Immature natural killer cell (primary cell): ENCODE measurements around the gene ZNF148. TPM values are rescaled to one million over a fixed set of nuclear protein-coding genes. Genes with fewer than 3 reads are reported as not detected.
"Not testable (repeated sequence)": the region's sequence is repeated elsewhere in the genome, so short reads cannot be mapped to it uniquely, and the experiment has no call there.

Source experiments
- DNase-seq, 3 donors: peaks; one replicate each; pipeline ENCODE4 v3.0.0; 2022; ENCODE audit warnings: mixed read lengths in 1 of 3
- H3K27ac Mint-ChIP-seq, 6 donors: one replicate each; pipeline ENCODE4 v1.8.0; 2020; ENCODE audit warnings: mixed read lengths in 6 of 6, mild to moderate bottlenecking in 5 of 6, inconsistent platforms in 4 of 6, moderate library complexity in 3 of 6
- H3K27me3 Mint-ChIP-seq, 3 donors: one replicate each; pipeline ENCODE4 v1.8.0; 2020 to 2021; ENCODE audit warnings: low read depth in 3 of 3, mild to moderate bottlenecking in 3 of 3, mixed read lengths in 3 of 3, moderate library complexity in 3 of 3, inconsistent platforms in 1 of 3
- H3K36me3 Mint-ChIP-seq, 3 donors: one replicate each; pipeline ENCODE4 v1.8.0; 2020; ENCODE audit warnings: mixed read lengths in 3 of 3, inconsistent platforms in 2 of 3, mild to moderate bottlenecking in 2 of 3
- H3K4me1 Mint-ChIP-seq, 2 donors: one replicate each; pipeline ENCODE4 v1.8.0; 2020; ENCODE audit warnings: inconsistent platforms in 2 of 2, mild to moderate bottlenecking in 2 of 2, mixed read lengths in 2 of 2, moderate library complexity in 1 of 2
- H3K4me3 Mint-ChIP-seq, 5 donors: one replicate each; pipeline ENCODE4 v1.8.0; 2020; ENCODE audit warnings: mild to moderate bottlenecking in 5 of 5, mixed read lengths in 5 of 5, inconsistent platforms in 3 of 5, moderate library complexity in 3 of 5
- H3K9me3 Mint-ChIP-seq, 6 donors: one replicate each; pipeline ENCODE4 v1.8.0; 2020; ENCODE audit warnings: mild to moderate bottlenecking in 6 of 6, mixed read lengths in 6 of 6, inconsistent platforms in 4 of 6, moderate library complexity in 3 of 6
- polyA plus RNA-seq, 3 donors: library from polyadenylated mRNA; unstranded; fragments of 300-500 nt; fragmentation: Illumina TruSeq; gene quantifications; one replicate each; pipeline ENCODE4 v1.2.3, GENCODE V29; 2021

The ZNF148 gene
- 10 to 100 TPM; 53.6 to 81.9 (median 74.3) TPM for polyA plus RNA-seq

- DNase-seq: peak; percentile 91 to 93 (median 93)
- H3K27ac Mint-ChIP-seq: peak within 1 kb of the TSS; percentile 93 to 99 (median 98)
- H3K9me3 Mint-ChIP-seq: no peaks in the 10 kb centered on the region
- peaks cover 0 to 5% (median 3%) of the 10 kb centered on the region in 3 donors for H3K36me3 Mint-ChIP-seq
- peaks cover 5 to 17% (median 6%) of the 10 kb centered on the region in 3 donors for H3K27me3 Mint-ChIP-seq
- peak within 1 kb of the TSS; percentile 94 to 97 (median 96) for H3K4me3 Mint-ChIP-seq
- peaks cover 41 to 55% of the 10 kb centered on the region in 2 donors for H3K4me1 Mint-ChIP-seq
Observed at GRCh38 chr3:125374996-125375941, at the start of gene ZNF148. TSS of gene ZNF148 (minus strand) at chr3:125375325. CDS start at chr3:125313640, 61,685 bp downstream.

- H3K4me3 Mint-ChIP-seq: no peak overlapping the region
- no peak overlapping the region for H3K27ac Mint-ChIP-seq
- H3K27me3 Mint-ChIP-seq: peaks cover 0 to 6% (median 0%) of the 10 kb centered on the region in 3 donors
- H3K4me1 Mint-ChIP-seq: no peaks in the 10 kb centered on the region
- DNase-seq: no peak
- peaks cover 0 to 5% (median 0%) of the 10 kb centered on the region in 3 donors for H3K36me3 Mint-ChIP-seq
- peaks cover 0 to 4% (median 0%) of the 10 kb centered on the region in 6 donors for H3K9me3 Mint-ChIP-seq
Observed at GRCh38 chr3:125418306-125418705, 43.2 kb upstream of the ZNF148 start.

GRCh38 chr3:125416235-125416634 is 41.1 kb upstream of the ZNF148 start:
- Mint-ChIP-seq H3K4me1 (no peaks in the 10 kb centered on the region), H3K27ac (no peak overlapping the region), H3K36me3 (peaks cover 0 to 5% (median 0%) of the 10 kb centered on the region in 3 donors), H3K27me3 (peaks cover 0 to 6% (median 6%) of the 10 kb centered on the region in 3 donors), H3K4me3 (no peak overlapping the region), H3K9me3 (peaks cover 0 to 4% (median 0%) of the 10 kb centered on the region in 6 donors)
- no peak for DNase-seq

- Mint-ChIP-seq H3K27me3 (peaks cover 2 to 16% (median 9%) of the 10 kb centered on the region in 3 donors), H3K36me3 (peaks cover 0 to 2% (median 0%) of the 10 kb centered on the region in 3 donors), H3K27ac (no peak overlapping the region), H3K9me3 (peaks cover 0 to 4% (median 0%) of the 10 kb centered on the region in 6 donors), H3K4me1 (no peaks in the 10 kb centered on the region), H3K4me3 (no peak overlapping the region)
- no peak for DNase-seq
Observed at GRCh38 chr3:125414669-125415068, 39.5 kb upstream of the ZNF148 start.

GRCh38 chr3:125410922-125411321 is 35.8 kb upstream of the ZNF148 start:
- Mint-ChIP-seq H3K4me3 (no peak overlapping the region), H3K36me3 (peaks cover 0 to 4% (median 0%) of the 10 kb centered on the region in 3 donors), H3K4me1 (no peaks in the 10 kb centered on the region), H3K27me3 (peaks cover 2 to 20% (median 8%) of the 10 kb centered on the region in 3 donors), H3K27ac (no peak overlapping the region), H3K9me3 (no peaks in the 10 kb centered on the region)
- DNase-seq: no peak

- Mint-ChIP-seq H3K4me3 (no peak overlapping the region), H3K4me1 (no peaks in the 10 kb centered on the region), H3K36me3 (peaks cover 0 to 7% (median 0%) of the 10 kb centered on the region in 3 donors), H3K27me3 (peaks cover 2 to 12% (median 3%) of the 10 kb centered on the region in 3 donors), H3K9me3 (no peaks in the 10 kb centered on the region), H3K27ac (no peak overlapping the region)
- DNase-seq: no peak
Observed at GRCh38 chr3:125406070-125406469, 30.9 kb upstream of the ZNF148 start.

GRCh38 chr3:125405515-125405914 is 30.4 kb upstream of the ZNF148 start:
- not testable (repeated sequence) for H3K36me3 Mint-ChIP-seq, H3K4me1 Mint-ChIP-seq, H3K4me3 Mint-ChIP-seq, H3K9me3 Mint-ChIP-seq, H3K27ac Mint-ChIP-seq, DNase-seq, H3K27me3 Mint-ChIP-seq

- no peaks in the 10 kb centered on the region for H3K4me1 Mint-ChIP-seq
Observed at GRCh38 chr3:125403789-125404188, 28.7 kb upstream of the ZNF148 start.

GRCh38 chr3:125402639-125403038 is 27.5 kb upstream of the ZNF148 start:
- peaks cover 0 to 7% (median 0%) of the 10 kb centered on the region in 3 donors for H3K36me3 Mint-ChIP-seq
- peaks cover 0 to 6% (median 3%) of the 10 kb centered on the region in 3 donors for H3K27me3 Mint-ChIP-seq
- H3K27ac Mint-ChIP-seq: no peak overlapping the region
- H3K4me1 Mint-ChIP-seq: no peaks in the 10 kb centered on the region
- no peak overlapping the region for H3K4me3 Mint-ChIP-seq
- no peak for DNase-seq
- H3K9me3 Mint-ChIP-seq: no peaks in the 10 kb centered on the region

More at GRCh38 chr3:125403789-125404188, 28.7 kb upstream of the ZNF148 start:
- no peaks in the 10 kb centered on the region for H3K9me3 Mint-ChIP-seq
- peaks cover 0 to 7% (median 0%) of the 10 kb centered on the region in 3 donors for H3K36me3 Mint-ChIP-seq
- H3K27ac Mint-ChIP-seq: no peak overlapping the region
- peaks cover 0 to 3% (median 0%) of the 10 kb centered on the region in 3 donors for H3K27me3 Mint-ChIP-seq
- no peak for DNase-seq
- H3K4me3 Mint-ChIP-seq: no peak overlapping the region

- DNase-seq: no peak
- Mint-ChIP-seq H3K9me3 (no peaks in the 10 kb centered on the region), H3K36me3 (peaks cover 0 to 7% (median 0%) of the 10 kb centered on the region in 3 donors), H3K27me3 (peaks cover 0 to 4% (median 4%) of the 10 kb centered on the region in 3 donors), H3K4me3 (no peak overlapping the region), H3K27ac (no peak overlapping the region), H3K4me1 (no peaks in the 10 kb centered on the region)
Observed at GRCh38 chr3:125401402-125401801, 26.3 kb upstream of the ZNF148 start.

GRCh38 chr3:125398952-125399351 is 23.8 kb upstream of the ZNF148 start:
- no peak for DNase-seq
- no peak overlapping the region for H3K27ac Mint-ChIP-seq
- no peak overlapping the region for H3K4me3 Mint-ChIP-seq
- H3K27me3 Mint-ChIP-seq: peaks cover 0 to 6% (median 4%) of the 10 kb centered on the region in 3 donors
- H3K36me3 Mint-ChIP-seq: no peaks in the 10 kb centered on the region
- H3K9me3 Mint-ChIP-seq: no peaks in the 10 kb centered on the region
- no peaks in the 10 kb centered on the region for H3K4me1 Mint-ChIP-seq

- Mint-ChIP-seq H3K4me3 (no peak overlapping the region), H3K27ac (no peak overlapping the region), H3K27me3 (peaks cover 0 to 6% (median 4%) of the 10 kb centered on the region in 3 donors), H3K4me1 (no peaks in the 10 kb centered on the region), H3K9me3 (no peaks in the 10 kb centered on the region), H3K36me3 (no peaks in the 10 kb centered on the region)
- DNase-seq: no peak
Observed at GRCh38 chr3:125395091-125395490, 20.0 kb upstream of the ZNF148 start.

GRCh38 chr3:125394406-125394805 is 19.3 kb upstream of the ZNF148 start:
- Mint-ChIP-seq H3K4me1 (peaks cover 3 to 4% of the 10 kb centered on the region in 2 donors), H3K27ac (no peak overlapping the region), H3K4me3 (no peak overlapping the region), H3K9me3 (no peaks in the 10 kb centered on the region), H3K36me3 (no peaks in the 10 kb centered on the region), H3K27me3 (peaks cover 0 to 6% (median 4%) of the 10 kb centered on the region in 3 donors)
- DNase-seq: no peak

- Mint-ChIP-seq H3K4me1 (peaks cover 8 to 9% of the 10 kb centered on the region in 2 donors), H3K4me3 (no peak overlapping the region), H3K36me3 (peaks cover 0 to 4% (median 0%) of the 10 kb centered on the region in 3 donors), H3K27ac (no peak overlapping the region), H3K9me3 (peaks cover 0 to 2% (median 0%) of the 10 kb centered on the region in 6 donors), H3K27me3 (peaks cover 0 to 8% (median 3%) of the 10 kb centered on the region in 3 donors)
- DNase-seq: no peak
Observed at GRCh38 chr3:125389282-125389681, 14.2 kb upstream of the ZNF148 start.
